ENCODE results near the gene GLIS2. TPM values are rescaled to one million over a fixed set of nuclear protein-coding genes. Genes with fewer than 3 reads are reported as not detected.

GLIS2 gene
- polyA plus RNA-seq, 1 experiment: 8.8 TPM

- ChIA-PET CTCF (interaction anchor here (0.9 to 14.7 kb wide), 5 partner anchors 18 to 68 kb away, joined by 3 to 211 read pairs (median 5); no protein-coding TSS in a partner anchor), POLR2A (interaction anchor here (0.6 kb wide), 1 partner anchor 148 kb away, joined by 4 read pairs; no protein-coding TSS in a partner anchor)
- Histone ChIP-seq H3K36me3 (ENCODE audit: control insufficient read depth, insufficient read depth, low read length) (peaks cover 37% of the 10 kb centered on the region), H3K4me3 (ENCODE audit: low read depth, low read length) (no peak overlapping the region), H3K27me3 (ENCODE audit: control insufficient read depth, insufficient read depth, low read length) (no peaks in the 10 kb centered on the region)
- no peak for DNase-seq (ENCODE audit: low read depth)
- TF ChIP-seq, protein P1, sequence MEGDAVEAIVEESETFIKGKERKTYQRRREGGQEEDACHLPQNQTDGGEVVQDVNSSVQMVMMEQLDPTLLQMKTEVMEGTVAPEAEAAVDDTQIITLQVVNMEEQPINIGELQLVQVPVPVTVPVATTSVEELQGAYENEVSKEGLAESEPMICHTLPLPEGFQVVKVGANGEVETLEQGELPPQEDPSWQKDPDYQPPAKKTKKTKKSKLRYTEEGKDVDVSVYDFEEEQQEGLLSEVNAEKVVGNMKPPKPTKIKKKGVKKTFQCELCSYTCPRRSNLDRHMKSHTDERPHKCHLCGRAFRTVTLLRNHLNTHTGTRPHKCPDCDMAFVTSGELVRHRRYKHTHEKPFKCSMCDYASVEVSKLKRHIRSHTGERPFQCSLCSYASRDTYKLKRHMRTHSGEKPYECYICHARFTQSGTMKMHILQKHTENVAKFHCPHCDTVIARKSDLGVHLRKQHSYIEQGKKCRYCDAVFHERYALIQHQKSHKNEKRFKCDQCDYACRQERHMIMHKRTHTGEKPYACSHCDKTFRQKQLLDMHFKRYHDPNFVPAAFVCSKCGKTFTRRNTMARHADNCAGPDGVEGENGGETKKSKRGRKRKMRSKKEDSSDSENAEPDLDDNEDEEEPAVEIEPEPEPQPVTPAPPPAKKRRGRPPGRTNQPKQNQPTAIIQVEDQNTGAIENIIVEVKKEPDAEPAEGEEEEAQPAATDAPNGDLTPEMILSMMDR (IDR thresholded peaks at IDR 0.05; ENCODE audit: insufficient read depth, low read depth, low read length): no peak
Observed at GRCh38 chr16:4334724-4335495, 19.0 kb downstream of the GLIS2 start.

DNA sequence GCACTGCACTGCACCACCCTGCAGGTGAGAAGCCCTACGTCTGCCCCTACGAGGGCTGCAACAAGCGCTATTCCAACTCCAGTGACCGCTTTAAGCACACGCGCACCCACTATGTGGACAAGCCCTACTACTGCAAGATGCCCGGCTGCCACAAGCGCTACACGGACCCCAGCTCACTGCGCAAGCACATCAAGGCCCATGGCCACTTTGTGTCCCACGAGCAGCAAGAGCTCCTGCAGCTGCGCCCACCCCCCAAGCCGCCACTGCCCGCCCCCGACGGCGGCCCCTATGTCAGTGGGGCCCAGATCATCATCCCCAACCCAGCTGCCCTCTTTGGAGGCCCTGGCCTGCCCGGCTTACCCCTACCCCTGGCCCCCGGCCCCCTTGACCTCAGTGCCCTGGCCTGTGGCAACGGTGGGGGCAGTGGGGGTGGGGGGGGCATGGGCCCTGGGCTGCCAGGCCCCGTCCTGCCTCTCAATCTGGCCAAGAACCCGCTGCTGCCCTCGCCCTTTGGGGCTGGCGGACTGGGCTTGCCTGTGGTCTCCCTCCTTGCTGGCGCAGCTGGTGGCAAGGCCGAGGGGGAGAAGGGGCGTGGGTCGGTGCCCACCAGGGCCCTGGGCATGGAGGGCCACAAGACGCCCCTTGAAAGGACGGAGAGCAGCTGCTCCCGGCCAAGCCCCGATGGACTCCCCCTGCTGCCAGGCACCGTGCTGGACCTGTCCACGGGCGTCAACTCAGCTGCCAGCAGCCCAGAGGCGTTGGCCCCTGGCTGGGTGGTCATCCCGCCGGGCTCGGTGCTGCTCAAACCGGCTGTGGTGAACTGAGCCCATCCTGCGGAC is 21.1 kb downstream of the GLIS2 start:
- TF ChIP-seq, protein P1 (IDR thresholded peaks at IDR 0.05; ENCODE audit: insufficient read depth, low read depth, low read length): no peak
- POLR2A ChIA-PET: no interaction called here
- DNase-seq (ENCODE audit: low read depth): no peak
- CTCF ChIA-PET: interaction anchor here (0.7 to 14.7 kb wide), 2 partner anchors 9 to 42 kb away, joined by 3 to 211 read pairs; no protein-coding TSS in a partner anchor
- Histone ChIP-seq H3K27me3 (ENCODE audit: control insufficient read depth, insufficient read depth, low read length) (no peaks in the 10 kb centered on the region), H3K4me3 (ENCODE audit: low read depth, low read length) (no peak overlapping the region), H3K36me3 (ENCODE audit: control insufficient read depth, insufficient read depth, low read length) (peaks cover 42% of the 10 kb centered on the region)

DNA sequence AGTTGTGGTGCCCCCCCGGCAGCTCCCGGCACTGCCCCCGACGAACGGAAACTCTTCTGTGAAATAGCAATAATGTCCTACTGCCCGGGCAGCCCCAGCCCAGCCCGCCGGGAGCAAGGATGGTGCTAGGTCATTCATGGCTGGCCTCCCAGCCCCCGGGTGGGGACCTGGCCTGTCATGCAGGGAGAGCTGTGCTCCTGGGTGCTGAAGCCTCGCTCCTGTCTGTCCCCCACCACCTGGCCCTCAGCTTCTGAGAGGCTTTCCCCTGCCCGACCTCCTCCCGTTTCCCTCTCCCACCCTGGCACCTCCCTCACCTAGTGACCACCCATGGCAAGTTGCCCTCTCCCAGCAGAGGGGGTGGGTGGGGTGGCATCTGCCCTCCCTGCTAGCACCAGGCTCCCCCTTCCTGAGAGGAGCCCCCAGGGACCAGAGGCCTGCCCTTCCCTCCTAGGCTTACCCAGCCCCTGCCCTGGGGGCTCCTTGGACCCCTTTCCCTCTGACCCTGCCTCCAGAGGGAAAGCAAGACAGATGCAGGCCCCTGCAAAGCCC is 21.7 kb downstream of the GLIS2 start:
- no peak for DNase-seq (ENCODE audit: low read depth)
- no peaks in the 10 kb centered on the region for H3K27me3 ChIP-seq (ENCODE audit: control insufficient read depth, insufficient read depth, low read length)
- no peak overlapping the region for H3K4me3 ChIP-seq (ENCODE audit: low read depth, low read length)
- TF ChIP-seq, protein P1 (IDR thresholded peaks at IDR 0.05; ENCODE audit: insufficient read depth, low read depth, low read length): no peak
- CTCF ChIA-PET: interaction anchor here (6.8 to 14.7 kb wide), 2 partner anchors 7 to 43 kb away, joined by 51 to 211 read pairs; no protein-coding TSS in a partner anchor
- POLR2A ChIA-PET: no interaction called here
- H3K36me3 ChIP-seq (ENCODE audit: control insufficient read depth, insufficient read depth, low read length): peaks cover 39% of the 10 kb centered on the region

DNA sequence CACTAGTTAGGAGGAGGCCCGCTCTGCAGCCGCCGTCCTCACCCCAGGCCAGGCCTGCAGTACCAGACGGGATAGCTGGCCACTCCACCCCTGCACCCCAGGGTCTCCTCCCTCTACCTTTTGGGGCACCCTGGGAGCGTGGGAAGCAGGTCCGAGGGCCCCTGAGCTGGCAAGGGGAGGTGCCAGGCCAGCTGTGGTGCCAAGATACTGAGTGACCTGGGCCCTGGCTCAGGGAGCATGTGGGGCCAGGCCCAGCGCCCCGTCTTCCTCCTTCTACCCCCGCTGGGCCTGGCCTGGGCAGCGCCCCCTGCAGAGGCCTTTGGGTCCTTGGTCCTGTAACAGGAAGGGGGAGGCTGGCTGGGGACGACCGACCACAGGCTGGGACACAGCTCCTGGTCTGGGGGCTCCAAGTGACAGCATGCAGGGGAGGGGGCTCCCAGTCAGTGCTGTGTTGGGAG is 22.3 kb downstream of the GLIS2 start:
- no peak for DNase-seq (ENCODE audit: low read depth)
- Histone ChIP-seq H3K36me3 (ENCODE audit: control insufficient read depth, insufficient read depth, low read length) (peaks cover 41% of the 10 kb centered on the region), H3K4me3 (ENCODE audit: low read depth, low read length) (no peak overlapping the region), H3K27me3 (ENCODE audit: control insufficient read depth, insufficient read depth, low read length) (no peaks in the 10 kb centered on the region)
- ChIA-PET POLR2A (no interaction called here), CTCF (interaction anchor here (1.2 to 6.8 kb wide), 3 partner anchors 7 to 84 kb away, joined by 3 to 51 read pairs (median 39); no protein-coding TSS in a partner anchor)
- TF ChIP-seq, protein P1 (IDR thresholded peaks at IDR 0.05; ENCODE audit: insufficient read depth, low read depth, low read length): peak; percentile 13; the same call in 1 of the 2 replicates
